NCI-H1436 treated with DMSO at 0.1 percent for 48 hours (cell line): ENCODE measurements around the gene SLC66A2.

ENCODE experiments used
- DNase-seq: peaks from one replicate; lab custom pipeline; 2025; lab: John Stamatoyannopoulos, UW

The SLC66A2 gene

DNA sequence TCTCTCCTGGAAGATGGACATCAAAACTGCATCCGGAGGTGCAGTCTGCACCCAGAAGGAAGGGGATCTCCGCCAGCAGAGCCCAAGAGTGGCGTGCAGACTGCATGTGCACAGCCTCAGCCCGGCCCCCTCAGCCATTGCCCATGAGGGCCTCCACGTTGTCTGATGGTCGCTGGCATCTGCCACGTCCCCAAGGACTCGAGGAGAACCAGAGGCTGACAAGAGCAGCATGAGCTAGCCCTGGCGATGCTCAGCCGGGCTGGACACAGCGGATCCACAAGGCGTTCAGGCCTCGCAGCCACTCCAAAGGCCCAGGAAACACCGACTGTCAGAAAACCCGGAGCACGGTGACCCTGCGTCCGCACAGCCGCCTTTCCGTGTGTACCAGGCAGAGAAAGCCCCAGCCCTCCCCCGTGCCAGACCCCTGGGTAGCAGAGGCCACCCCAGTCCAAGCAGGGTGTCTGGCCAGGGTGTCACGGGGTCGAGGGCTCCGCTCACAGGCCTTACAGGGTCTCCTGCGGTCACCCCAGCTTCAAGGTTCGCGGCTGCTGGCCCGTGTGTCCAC, 48.3 kb downstream of the SLC66A2 start:
- no peak for DNase-seq

DNA sequence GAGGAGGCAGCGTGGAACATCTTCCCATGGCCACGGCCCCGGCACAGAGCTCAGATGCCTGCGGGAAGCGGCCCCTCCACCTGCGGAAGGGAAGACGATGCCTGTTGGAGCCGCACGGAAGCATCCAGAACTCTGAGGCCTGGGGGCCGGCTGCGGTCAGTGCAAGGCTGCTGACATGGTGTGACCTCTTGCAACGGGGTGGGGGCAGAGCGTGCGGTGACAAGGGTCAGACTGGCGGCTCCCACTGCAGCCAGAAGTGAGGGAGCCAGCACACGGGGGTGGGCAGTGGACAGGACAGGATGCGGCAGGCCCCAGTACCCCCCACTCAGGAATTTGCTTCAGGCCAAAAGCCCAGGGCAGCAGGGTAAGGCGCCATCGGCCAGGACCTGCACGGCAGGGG, 48.8 kb downstream of the SLC66A2 start:
- DNase-seq, result no peak

DNA sequence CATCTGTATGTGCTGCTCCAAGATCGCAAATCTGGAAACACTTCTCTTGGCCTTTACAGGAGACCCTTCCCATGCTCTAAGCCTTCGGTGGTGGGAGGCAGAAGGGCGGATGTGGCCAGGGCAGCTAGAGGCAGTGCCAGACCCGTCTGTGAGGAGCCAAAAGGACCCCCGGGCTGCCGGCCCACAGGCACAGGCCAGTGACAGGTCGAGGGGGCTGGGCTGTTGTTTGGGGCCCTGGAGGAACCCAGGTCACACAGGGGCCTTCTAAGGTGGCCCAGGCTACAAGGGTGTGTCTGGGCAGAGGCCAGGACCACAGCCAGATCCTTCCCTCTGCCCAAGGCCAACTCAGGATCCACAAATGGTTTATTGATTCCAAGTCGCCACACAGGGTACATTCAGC, 49.4 kb downstream of the SLC66A2 start:
- DNase-seq, result no peak

DNA sequence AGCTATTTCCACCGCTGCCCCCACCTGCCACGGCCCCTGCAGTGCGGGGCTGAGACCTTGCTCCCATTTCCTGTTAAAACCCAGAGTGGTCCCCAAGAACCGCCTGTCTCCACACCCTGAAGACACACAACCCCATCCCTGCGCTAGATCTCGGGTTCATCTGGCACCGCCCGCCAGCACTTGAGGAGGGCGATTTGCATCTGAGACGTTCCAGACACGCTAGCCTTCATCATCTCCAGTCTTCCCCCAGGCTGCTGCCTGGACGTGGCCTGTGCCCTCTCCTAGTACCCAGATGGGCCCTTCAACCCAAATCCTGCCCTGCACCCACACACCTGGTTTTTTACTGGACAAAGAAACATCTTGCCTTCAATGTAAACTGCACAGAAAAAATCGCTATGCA, 49.8 kb downstream of the SLC66A2 start:
- DNase-seq, result no peak

DNA sequence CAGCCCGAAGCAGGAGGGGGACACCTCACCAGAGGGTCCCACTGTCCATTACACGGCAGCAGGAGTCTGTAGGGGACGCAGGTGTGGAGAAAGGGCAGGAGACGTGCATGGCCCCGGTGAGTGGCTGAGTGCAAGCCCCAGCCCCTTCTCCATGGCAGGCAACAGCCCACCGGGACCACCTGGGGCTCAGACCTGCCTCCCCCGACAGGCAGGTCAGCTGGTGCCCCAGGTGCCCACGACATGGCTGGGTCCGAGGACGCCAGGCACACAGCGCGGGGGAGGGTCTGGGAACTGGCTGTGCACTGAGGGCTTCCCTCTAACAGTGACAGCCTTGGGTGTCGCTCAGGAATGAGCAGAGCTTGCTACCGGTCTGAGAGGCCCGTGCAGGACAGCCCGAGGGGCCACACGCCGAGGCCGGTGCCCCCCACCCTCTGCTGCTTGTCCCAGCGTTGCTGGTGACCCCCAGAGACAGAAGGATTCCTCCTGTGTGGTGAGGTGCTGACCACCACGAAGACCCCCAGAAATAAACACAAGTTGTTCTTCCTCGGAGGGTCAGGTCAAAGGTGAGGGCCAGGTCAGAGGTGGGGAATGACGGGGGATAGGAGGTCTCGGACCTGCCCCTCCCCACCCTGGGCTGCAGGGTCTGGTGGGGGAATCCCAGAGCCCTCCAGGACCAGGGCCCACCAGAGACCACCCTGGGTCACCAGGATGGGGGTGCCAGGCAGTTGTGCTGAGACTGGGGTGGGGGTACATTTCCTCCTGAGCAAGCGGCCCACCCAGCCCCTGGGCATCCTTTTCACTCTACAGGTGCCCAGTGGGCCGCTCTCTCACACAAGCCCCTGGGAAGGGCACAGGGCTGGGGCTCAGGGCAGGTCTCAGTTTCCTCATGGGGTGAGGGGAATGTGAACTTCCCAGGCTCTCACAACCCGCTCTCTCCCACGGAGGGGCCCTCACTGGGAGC, 50.6 kb downstream of the SLC66A2 start:
- DNase-seq, result no peak

DNA sequence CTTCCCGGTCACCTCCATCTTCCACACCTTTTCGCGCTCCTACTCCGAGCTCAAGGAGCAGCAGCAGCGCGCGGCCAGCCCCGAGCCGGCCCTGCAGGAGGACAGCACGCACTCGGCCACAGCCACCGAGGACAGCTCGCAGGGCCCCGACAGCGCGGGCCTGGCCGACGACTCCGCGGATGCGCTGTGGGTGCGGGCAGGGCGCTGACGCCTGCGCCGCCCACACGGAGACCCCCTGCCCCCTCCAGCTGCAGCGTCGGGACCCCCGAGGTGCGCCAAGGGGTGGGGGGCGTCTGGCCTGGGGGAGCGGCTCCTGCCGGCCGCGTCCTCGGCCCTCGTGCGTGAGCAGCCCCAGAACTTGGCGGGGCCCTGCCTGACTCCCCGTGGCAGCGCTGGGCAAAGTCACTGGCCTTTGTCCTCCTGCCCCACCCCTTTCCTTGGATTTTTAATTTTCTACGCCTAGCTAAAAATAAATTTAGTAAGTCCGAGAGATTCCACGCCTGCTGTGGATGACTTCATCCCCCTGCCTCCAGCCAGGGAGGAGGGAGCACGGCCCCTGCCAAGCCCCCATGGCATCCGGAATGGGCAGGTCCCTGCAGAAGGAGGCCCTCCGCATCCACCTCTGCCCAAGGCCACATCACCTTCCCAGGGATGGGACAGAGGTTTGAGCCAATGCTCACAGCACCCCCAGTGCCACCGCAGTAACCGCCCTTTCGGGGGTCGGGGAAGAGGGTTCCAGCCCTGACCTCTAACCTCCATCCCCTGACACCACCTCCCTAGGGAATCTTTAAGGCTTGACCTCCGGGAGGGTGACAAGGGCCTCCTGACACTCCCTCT, 51.6 kb downstream of the SLC66A2 start:
- no peak for DNase-seq

DNA sequence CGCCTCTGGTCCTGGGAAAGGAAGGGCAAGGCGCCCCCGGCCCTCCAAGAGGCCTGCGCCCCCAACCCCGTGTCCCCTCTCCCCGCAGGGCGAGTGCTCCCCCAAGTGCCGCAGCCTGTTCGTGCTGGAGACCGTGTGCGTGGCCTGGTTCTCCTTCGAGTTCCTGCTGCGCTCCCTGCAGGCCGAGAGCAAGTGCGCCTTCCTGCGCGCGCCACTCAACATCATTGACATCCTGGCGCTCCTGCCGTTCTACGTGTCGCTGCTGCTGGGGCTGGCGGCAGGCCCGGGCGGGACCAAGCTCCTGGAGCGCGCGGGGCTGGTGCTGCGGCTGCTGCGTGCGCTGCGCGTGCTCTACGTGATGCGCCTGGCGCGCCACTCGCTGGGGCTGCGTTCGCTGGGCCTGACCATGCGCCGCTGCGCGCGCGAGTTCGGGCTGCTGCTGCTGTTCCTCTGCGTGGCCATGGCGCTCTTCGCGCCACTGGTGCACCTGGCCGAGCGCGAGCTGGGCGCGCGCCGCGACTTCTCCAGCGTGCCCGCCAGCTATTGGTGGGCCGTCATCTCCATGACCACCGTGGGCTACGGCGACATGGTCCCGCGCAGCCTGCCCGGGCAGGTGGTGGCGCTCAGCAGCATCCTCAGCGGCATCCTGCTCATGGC, 52.4 kb downstream of the SLC66A2 start:
- no peak for DNase-seq

DNA sequence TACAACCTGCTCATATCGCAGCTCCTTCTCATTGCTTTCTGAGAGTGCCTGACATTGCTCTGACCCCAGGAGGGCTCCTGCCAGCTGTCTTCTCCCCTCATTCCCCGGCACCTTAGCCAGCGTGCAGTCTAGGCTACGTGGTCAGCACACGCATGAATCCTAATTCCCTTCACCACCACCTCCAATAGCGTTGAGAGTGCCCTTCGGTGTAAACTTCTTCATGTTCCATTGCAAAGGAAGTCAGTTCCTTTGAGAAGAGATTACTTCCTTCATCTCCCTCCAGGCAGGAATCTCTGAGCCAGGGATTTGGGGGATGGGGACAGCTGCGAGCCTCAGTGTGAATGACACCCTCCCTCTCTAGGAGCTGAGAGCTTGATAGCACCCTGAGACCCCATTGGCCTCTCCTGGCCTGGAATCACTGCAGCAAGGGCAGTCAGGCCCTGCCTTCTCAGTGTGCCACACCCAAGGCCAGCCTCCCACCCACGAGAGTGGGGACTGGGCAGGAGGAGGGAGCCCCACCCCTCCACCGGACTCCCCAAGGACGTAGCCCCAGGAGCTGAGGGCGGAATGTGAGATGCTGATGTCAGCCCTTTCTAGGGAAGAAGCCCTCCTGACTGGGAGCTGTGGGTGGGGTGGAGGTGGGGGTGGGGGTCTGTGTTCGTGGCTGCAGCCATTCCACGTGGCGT, 53.4 kb downstream of the SLC66A2 start:
- DNase-seq, result no peak

DNA sequence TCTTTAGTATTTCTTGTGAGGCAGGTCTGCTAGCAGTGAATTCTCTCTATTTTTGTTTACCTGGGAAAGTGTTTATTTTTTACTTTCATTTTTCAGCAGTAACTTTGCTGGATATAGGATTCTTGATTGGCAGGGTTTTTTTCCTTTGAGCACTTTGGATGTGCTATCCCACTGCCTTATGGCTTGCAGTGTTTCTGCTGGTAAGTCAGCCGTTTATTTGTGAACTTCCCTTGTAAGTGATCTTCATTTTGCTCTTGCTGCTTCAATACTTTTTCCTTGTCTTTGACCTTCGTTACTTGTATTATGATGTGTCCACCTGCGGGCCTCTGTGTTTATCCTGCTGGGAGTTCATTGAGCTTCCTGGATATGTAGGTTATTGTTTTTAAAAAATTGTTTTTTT, 54.7 kb downstream of the SLC66A2 start:
- no peak for DNase-seq

DNA sequence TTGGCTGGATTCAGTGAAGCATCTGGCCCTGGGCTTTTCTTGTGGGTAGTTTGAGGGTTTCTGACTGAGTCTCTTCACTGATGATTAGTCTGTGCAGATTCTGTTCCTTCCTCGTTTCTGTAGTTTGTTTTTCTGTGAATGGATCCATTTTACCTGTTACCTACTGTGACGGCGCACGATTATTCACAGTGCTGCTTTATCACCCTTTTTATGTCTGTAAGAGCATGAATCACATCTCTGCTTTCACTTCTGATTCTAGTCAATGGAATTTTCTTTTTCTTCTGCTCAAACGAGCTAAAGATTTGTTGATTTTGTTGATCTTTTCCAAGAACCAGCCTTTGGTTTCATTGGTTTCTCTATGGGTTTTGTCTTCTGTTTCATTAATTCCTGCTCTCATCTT, 60.8 kb downstream of the SLC66A2 start:
- DNase-seq, result no peak

DNA sequence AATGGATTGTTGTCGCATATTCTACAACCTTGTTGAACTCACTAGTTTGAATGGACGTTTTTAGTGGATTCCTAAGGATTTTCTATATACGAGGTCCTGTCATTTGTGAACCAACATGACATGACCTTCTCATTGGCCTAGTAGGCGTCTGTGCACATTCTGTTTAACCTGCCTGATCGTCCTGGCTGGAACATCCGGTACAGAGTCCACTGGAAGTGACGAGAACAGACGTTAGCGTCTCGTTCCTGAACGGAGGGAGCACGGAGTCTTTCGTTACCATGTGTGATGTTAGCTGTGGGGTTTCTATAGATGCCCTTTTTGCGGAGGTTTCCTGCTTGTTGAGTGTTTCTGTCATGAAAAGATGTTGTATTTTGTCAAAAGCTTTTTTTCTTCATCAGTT, 61.9 kb downstream of the SLC66A2 start:
- no peak for DNase-seq

DNA sequence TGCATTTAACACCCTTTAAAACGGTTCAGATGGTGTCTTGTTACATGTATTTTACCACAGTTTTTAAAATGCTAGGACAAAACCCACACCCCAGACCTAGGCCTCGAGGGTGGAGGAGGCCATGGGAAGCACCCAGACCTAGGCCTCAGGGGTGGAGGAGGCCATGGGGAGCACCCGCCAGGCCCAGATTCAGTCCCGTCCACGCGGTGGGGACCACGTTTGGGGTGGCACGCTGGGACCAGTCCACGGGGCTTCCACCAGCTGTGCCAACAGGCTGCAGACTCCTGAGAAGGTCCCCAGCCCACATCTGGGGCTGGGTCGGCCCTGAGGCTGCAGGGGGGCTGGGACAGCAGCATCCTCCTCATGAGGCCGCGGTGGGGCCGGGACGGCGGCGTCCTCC, 63.4 kb downstream of the SLC66A2 start:
- no peak for DNase-seq

DNA sequence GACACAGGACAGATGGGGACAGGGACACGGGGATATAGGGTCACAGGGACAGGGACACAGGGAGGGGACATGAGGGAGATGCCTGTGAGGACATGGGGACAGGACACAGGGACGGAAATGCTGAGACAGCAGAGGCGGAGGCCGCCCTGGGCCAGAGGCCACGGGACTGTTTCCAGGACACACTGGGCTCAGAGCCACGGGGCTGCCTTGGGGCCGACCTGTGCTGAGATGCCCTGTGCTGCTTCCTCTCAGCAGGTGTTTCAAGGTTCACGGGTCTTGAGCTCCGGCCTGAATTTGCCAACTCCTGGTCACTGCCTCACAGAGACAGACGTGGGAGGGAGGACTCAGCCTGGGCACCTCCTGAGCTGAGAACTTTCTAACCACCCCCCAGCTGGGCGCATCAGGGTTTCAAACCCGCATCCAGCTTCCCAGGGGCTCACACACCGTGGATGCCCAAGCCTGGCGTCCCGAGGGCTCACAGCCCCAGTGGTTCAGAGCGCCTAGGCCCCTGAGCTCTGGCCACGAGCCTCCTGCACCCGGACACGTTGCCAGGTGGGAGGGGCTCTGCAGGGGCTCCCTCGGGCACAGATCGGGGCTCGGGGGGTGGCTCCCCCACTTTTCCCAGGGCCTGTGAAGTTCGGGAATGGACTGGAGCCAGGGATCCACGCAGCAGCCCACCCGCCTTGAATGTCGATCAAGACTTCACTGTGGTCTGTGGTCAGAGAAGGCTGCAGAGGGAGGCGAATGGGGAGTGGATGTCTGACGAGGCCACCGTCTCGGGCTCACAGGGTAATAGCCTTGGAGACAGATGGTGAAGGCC, 64.1 kb downstream of the SLC66A2 start:
- DNase-seq, result no peak

DNA sequence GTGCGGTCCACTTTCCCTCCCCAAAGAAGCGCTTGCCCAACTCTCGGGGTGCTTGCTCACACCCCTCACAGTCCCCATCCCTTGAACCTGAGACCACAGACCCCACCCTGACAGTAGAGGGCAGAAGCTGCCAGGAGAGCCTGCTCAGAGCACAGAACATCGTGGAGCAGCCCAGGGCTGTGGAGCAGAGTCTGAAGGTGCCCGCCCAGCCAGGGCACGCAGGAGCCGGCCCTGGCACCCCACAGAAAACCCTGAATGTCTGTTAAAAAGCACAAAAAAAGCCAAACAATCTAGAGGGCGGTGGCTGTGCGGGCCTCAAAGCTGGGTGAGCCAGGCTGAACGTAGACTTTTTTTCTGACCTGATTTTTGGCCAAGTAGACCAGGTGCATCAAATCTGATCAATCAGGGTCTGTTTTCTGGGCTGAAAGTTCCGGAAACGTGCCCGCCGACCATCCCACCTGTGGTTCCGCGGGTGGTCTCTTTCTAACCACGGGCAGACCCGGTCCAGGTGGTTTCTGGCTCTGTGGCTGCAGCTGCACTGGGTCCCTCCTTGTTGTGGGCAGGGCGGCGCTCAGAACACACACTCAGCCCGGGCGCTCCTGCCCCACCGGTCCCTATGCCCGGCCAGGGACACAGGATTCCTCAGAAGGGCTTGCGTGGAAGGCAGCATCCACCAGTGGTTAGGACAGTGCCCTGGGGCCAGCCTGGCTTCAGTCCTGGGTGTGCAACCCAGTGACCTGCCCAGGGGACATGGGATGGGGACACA, 66.3 kb downstream of the SLC66A2 start:
- no peak for DNase-seq

DNA sequence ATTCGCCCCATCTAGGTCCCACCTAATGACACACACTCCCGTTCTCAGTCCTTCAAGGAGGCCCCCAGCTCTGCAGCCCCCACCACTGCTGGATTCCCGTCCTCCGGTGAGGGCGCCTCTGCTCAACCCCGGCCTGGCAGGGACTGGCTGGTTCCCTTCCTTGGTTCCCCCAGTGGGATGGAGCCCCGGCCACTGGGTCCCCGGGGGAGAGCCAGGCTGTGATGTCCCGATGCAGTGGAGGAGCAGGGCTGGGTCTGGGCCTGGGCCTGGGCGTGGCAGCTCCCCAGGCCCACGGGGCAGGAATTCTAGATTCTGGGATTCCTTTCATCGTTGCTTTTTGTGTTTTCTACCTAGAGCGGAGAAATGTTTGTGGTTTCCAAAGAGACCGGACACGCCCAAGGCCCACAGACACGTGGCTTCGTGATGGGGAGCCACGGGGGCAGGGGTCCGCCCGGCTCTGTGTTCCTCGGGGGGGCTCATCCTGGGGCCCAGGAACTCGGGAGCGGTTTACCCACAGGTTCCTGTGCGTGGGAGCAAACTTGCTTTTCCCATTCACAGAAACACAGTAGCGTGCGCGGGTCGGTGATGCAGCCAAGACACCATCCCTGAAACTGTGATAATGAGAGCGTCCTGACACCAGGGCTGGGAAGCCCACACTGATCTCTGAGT, 67.0 kb downstream of the SLC66A2 start:
- DNase-seq, result no peak

DNA sequence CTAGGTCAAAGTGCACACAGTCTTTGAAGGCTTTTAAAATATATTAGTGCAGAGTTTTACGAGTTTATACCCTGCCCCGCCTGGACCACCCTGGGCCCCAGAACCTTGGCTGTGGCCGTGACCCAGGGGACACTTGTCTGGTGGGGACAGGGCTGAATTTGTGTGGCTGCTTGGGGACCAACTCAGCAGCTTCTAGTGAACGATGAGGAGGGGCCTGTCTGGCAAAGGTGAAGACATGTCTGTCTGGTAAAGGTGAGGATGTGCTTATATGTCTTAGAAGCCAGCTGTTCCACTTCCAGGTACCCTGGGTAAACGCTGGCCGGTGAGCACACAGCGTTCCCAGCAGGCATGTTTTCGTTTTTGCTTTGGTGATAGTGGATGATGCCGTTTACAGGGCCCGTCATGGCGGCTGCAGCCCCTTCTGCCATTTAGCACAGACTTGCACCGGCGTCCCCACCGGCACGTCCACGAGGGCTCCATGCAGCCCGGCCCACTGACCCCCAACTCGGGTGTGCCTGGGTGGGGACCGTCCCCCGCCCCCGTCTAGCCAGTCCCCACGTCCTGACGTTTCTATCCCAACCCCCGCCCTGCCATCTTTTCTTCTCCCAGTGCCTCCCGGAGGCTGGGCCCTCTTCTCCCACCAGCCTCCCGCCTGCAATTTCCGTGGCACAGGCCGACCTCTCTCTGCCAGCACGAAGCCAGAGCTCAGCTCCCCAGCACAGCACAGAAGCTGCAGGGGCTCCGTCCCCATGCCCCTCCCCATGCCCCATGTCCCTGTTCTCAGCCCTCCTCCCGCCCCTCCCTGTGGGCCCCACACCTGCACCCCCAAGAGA, 67.8 kb downstream of the SLC66A2 start:
- no peak for DNase-seq

DNA sequence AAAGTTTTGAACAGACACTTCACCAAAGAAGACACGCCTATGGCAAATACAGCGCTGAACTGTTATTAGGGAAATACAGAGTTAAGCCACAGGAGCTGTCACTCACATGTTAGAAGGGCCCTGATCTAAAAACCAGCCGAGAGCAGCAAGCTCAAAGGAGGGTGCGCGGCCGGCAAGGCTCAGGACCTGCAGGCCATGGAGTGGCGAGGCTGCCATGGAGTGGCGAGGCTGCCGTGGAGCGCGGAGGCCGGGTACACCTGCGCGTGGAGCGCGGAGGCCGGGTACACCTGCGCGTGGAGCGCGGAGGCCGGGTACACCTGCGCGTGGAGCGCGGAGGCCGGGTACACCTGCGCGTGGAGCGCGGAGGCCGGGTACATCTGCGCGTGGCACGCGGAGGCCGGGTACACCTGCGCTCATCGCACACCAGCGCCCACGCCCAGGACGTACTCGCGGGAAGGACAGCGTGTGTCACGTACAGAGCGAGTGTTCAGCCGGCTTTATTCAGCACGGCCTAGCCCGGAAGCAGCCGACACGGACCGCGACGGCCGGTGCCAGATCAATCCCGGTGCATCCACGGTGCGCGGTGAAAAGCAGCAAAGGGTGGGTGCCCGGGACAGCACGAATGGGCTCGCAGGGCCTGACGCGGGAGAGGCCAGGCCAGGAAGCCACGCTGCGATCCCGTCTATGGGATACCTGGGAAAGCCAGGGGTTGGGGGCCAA, 68.8 kb downstream of the SLC66A2 start:
- no peak for DNase-seq

DNA sequence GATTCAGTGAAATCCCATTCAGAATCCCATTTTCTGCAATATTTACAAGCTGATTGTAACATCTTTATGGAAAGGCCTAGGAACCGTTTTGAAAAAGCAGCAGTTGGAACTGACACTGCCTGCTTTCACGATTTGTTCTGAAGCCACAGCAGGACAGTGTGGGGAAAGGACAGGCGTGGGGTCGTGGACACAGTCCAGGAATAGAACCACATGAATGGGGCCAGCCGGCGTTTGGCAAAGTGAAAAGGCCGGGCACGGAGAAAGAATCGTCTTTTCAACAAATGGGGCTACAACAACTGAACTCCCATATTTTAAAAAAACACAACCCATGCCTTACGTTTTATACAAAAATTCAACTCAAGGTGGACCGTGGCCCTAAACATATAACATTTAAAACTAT, 69.8 kb downstream of the SLC66A2 start:
- DNase-seq, result no peak
